Activated CD8-positive, alpha-beta T cell treated with anti-CD3 and anti-CD28 coated beads for 36 hours (primary cell): ENCODE data around the gene CORO2B. TPM values are rescaled to one million over a fixed set of nuclear protein-coding genes. Genes with fewer than 3 reads are reported as not detected.

Experiments used
- ATAC-seq: fragments of 200-7000 bp; cut with Tn5 transposase; one replicate; pipeline ENCODE4 v1.10.0; 2021; ENCODE audit warnings: mild to moderate bottlenecking, moderate library complexity
- CTCF ChIA-PET: fragments of 350-600 bp; sonication (Branson Sonifier 250); formaldehyde crosslinking; loops from one replicate; lab custom pipeline; 2021; ENCODE audit warnings: antibody characterized with exemption; lab: Charles Lee
- POLR2A ChIA-PET: fragments of 350-600 bp; sonication (Branson Sonifier 250); formaldehyde crosslinking; loops from one replicate; lab custom pipeline; 2021; ENCODE audit warnings: antibody characterized with exemption; lab: Charles Lee
- DNase-seq: peaks from one replicate; pipeline ENCODE4 v3.0.0-alpha.2; 2020
- H3K27ac Mint-ChIP-seq: one replicate; pipeline ENCODE4 v1.8.0; 2021; ENCODE audit warnings: mild to moderate bottlenecking, mixed read lengths
- H3K27me3 Mint-ChIP-seq: one replicate; pipeline ENCODE4 v1.8.0; 2021; ENCODE audit warnings: mixed read lengths
- H3K36me3 Mint-ChIP-seq: one replicate; pipeline ENCODE4 v1.8.0; 2021; ENCODE audit warnings: low read depth, mixed read lengths
- H3K4me1 Mint-ChIP-seq: one replicate; pipeline ENCODE4 v1.8.0; 2021; ENCODE audit warnings: low read depth, mixed read lengths
- H3K4me3 Mint-ChIP-seq: one replicate; pipeline ENCODE4 v1.8.0; 2021; ENCODE audit warnings: mild to moderate bottlenecking, moderate library complexity, mixed read lengths
- H3K9me3 Mint-ChIP-seq: one replicate; pipeline ENCODE4 v1.8.0; 2021; ENCODE audit warnings: mixed read lengths
- CTCF ChIP-seq: fragments of 200-600 bp; IDR thresholded peaks from one replicate; pipeline ENCODE4 v1.8.0; 2022; ENCODE audit warnings: antibody characterized with exemption, mild to moderate bottlenecking
- intact Hi-C: fragments of 100-400 bp; cut with micrococcal nuclease; formaldehyde crosslinking; loops from one replicate; pipeline ENCODE4 v1.10.0; 2022
- total RNA-seq, 2 experiments: library from RNA; stranded (reverse); gene quantifications; one replicate each; pipeline ENCODE4 v1.2.3, GENCODE V29; 2021

The CORO2B gene
- total RNA-seq, 2 experiments from 2014 or later = not detected

- ChIA-PET CTCF (interaction anchor here (1.3 kb wide), 1 partner anchor 38 kb away, joined by 4 read pairs; no protein-coding TSS in a partner anchor), POLR2A (no interaction called here)
- H3K27me3 Mint-ChIP-seq = peaks cover 7% of the 10 kb centered on the region
- peaks cover 21% of the 10 kb centered on the region for H3K4me1 Mint-ChIP-seq
- intact Hi-C loops = no loop called here
- H3K27ac Mint-ChIP-seq = no peak overlapping the region
- no peak for TF ChIP-seq CTCF
- ATAC-seq (no peak), DNase-seq (no peak)
- no peaks in the 10 kb centered on the region for H3K36me3 Mint-ChIP-seq
- H3K4me3 Mint-ChIP-seq = no peak overlapping the region
- H3K9me3 Mint-ChIP-seq = no peaks in the 10 kb centered on the region
These were observed 13.3 kb downstream of the CORO2B start for GRCh38 chr15:68592054-68592453.

- H3K27me3 Mint-ChIP-seq = peaks cover 7% of the 10 kb centered on the region
- ChIA-PET POLR2A (no interaction called here), CTCF (interaction anchor here (1.3 kb wide), 1 partner anchor 38 kb away, joined by 4 read pairs; no protein-coding TSS in a partner anchor)
- H3K27ac Mint-ChIP-seq = no peak overlapping the region
- TF ChIP-seq CTCF = no peak
- H3K36me3 Mint-ChIP-seq = no peaks in the 10 kb centered on the region
- DNase-seq = no peak
- peaks cover 17% of the 10 kb centered on the region for H3K4me1 Mint-ChIP-seq
- no peak overlapping the region for H3K4me3 Mint-ChIP-seq
- H3K9me3 Mint-ChIP-seq = no peaks in the 10 kb centered on the region
- no peak for ATAC-seq
- intact Hi-C loops = no loop called here
These were observed 13.8 kb downstream of the CORO2B start for GRCh38 chr15:68592544-68592943.

- DNase-seq = no peak
- POLR2A ChIA-PET = no interaction called here
- H3K27me3 Mint-ChIP-seq = peaks cover 7% of the 10 kb centered on the region
- H3K4me1 Mint-ChIP-seq = peaks cover 9% of the 10 kb centered on the region
- H3K36me3 Mint-ChIP-seq = no peaks in the 10 kb centered on the region
- intact Hi-C loops = no loop called here
- no peak overlapping the region for H3K4me3 Mint-ChIP-seq
- H3K27ac Mint-ChIP-seq = no peak overlapping the region
- CTCF ChIA-PET = interaction anchor here (1.3 kb wide), 2 partner anchors 39 to 81 kb away, joined by 4 read pairs; no protein-coding TSS in a partner anchor
- no peak for ATAC-seq
- no peak for TF ChIP-seq CTCF
- no peaks in the 10 kb centered on the region for H3K9me3 Mint-ChIP-seq
These were observed 14.5 kb downstream of the CORO2B start for GRCh38 chr15:68593341-68593740.

- DNase-seq (no peak), ATAC-seq (no peak)
- Mint-ChIP-seq H3K36me3 (no peaks in the 10 kb centered on the region), H3K9me3 (no peaks in the 10 kb centered on the region), H3K27ac (no peak overlapping the region), H3K4me3 (no peak overlapping the region), H3K4me1 (peaks cover 2% of the 10 kb centered on the region), H3K27me3 (peaks cover 7% of the 10 kb centered on the region)
- TF ChIP-seq CTCF = no peak
- ChIA-PET POLR2A (no interaction called here), CTCF (interaction anchor here (1.0 to 1.3 kb wide), 2 partner anchors 58 to 80 kb away, joined by 3 to 4 read pairs; no protein-coding TSS in a partner anchor)
- intact Hi-C loops = no loop called here
These were observed 15.2 kb downstream of the CORO2B start for GRCh38 chr15:68593828-68594532.

DNA sequence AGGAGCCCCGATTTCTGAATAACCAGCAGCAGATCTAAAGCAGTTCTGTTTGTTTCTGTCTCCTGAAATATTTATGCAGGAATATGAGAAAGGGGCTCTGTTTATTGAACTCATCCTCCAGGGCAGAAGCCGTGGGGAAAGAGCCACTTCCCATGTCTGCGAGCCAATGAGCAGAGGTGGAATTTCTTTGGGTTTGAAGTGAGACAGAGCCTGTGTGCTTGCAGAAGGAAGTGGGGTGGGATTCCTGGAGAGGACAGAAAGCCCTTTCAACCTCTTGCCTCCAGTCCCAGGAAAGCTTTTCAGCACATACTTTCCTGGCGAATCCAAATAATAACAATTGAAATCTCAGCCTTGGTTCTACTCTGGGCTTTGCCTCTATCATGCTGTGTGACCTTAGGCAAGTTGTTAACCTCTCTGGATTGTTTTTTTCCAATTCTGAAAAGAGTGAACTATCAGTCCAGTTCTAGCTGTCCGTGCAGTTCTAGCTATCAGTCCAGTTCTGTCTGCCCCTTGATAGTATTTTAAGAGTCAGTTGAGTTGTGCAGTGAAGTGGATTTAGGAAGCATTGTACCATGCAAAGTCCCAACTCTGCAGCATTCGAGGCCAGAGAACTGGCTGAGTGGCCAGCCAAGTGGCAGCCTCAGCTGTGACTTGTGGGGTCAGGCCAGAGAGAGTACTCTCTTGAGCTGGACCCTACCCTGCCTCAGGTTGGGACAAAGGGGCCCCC lies 15.9 kb downstream of the CORO2B start:
- H3K9me3 Mint-ChIP-seq = no peaks in the 10 kb centered on the region
- ChIA-PET CTCF (interaction anchor here (1.0 to 1.3 kb wide), 2 partner anchors 57 to 79 kb away, joined by 3 to 4 read pairs; no protein-coding TSS in a partner anchor), POLR2A (no interaction called here)
- H3K4me1 Mint-ChIP-seq = no peaks in the 10 kb centered on the region
- no peak overlapping the region for H3K27ac Mint-ChIP-seq
- TF ChIP-seq CTCF = no peak
- peaks cover 7% of the 10 kb centered on the region for H3K27me3 Mint-ChIP-seq
- intact Hi-C loops = no loop called here
- no peak for DNase-seq
- no peak overlapping the region for H3K4me3 Mint-ChIP-seq
- H3K36me3 Mint-ChIP-seq = no peaks in the 10 kb centered on the region
- ATAC-seq = no peak
